CD14-positive monocyte (primary cell): ENCODE data around the gene RGL1. TPM values are rescaled to one million over a fixed set of nuclear protein-coding genes. Genes with fewer than 3 reads are reported as not detected.

Experiments
- DNase-seq, 3 donors: peaks; one replicate each; pipeline ENCODE4 v3.0.0-alpha.2; 2011 to 2022
- H2AFZ ChIP-seq: 2 replicates; pipeline ENCODE4 v1.6.0; 2012; ENCODE audit warnings: mild to moderate bottlenecking, low read depth, low read length, inconsistent platforms; ENCODE audit not compliant: insufficient read depth, poor library complexity, severe bottlenecking
- H3K27ac ChIP-seq, 2 donors: 1 replicate in 1 of 2; 2 replicates in 1 of 2; pipeline ENCODE4 v1.5.1; 2012 to 2013; ENCODE audit warnings: low read length in 2 of 2, control low read depth in 1 of 2, inconsistent platforms in 1 of 2, low read depth in 1 of 2, mild to moderate bottlenecking in 1 of 2
- H3K27me3 ChIP-seq, 2 donors: one replicate each; pipeline versions ENCODE4 v1.6.0 to v1.6.1; 2011 to 2013; ENCODE audit warnings: low read length in 2 of 2; ENCODE audit not compliant: control insufficient read depth in 2 of 2, insufficient read depth in 2 of 2
- H3K36me3 ChIP-seq, 2 donors: replicated peaks in 1 of 2; 1 replicate in 1 of 2; 2 replicates in 1 of 2; pipeline versions ENCODE4 v1.5.1 to v1.6.1; 2012 to 2013; ENCODE audit warnings: low read length in 2 of 2, control low read depth in 1 of 2, inconsistent platforms in 1 of 2, mild to moderate bottlenecking in 1 of 2; ENCODE audit not compliant: insufficient read depth in 2 of 2, control insufficient read depth in 1 of 2
- H3K4me1 ChIP-seq, 2 donors: 1 replicate in 1 of 2; 2 replicates in 1 of 2; pipeline versions ENCODE4 v1.5.1 to v1.6.1; 2012 to 2013; ENCODE audit warnings: low read length in 2 of 2, control low read depth in 1 of 2, inconsistent platforms in 1 of 2, mild to moderate bottlenecking in 1 of 2, moderate library complexity in 1 of 2; ENCODE audit not compliant: insufficient read depth in 2 of 2, control insufficient read depth in 1 of 2
- H3K4me2 ChIP-seq: replicated peaks from 2 replicates; pipeline ENCODE3; 2012; ENCODE audit warnings: low read length, moderate library complexity, mild to moderate bottlenecking; ENCODE audit not compliant: poor library complexity, severe bottlenecking; ENCODE audit errors: extremely low read depth
- H3K4me3 ChIP-seq, 3 experiments: fragments of 200-600 bp in 1 of 3; sonication (generic) in 1 of 3; replicated peaks in 1 of 3; 1 replicate in 2 of 3; 2 replicates in 1 of 3; pipeline ENCODE4 v1.5.1; 2011 to 2013; ENCODE audit warnings: low read length in 3 of 3, mild to moderate bottlenecking in 3 of 3, control low read depth in 2 of 3, low read depth in 2 of 3, inconsistent platforms in 1 of 3, moderate library complexity in 1 of 3
- H3K79me2 ChIP-seq: 2 replicates; pipeline ENCODE4 v1.6.0; 2012; ENCODE audit warnings: mild to moderate bottlenecking, control low read depth, inconsistent platforms, low read length, moderate library complexity; ENCODE audit not compliant: insufficient read depth
- H3K9ac ChIP-seq: 2 replicates; pipeline ENCODE4 v1.6.0; 2017; ENCODE audit warnings: low read length, mild to moderate bottlenecking; ENCODE audit not compliant: insufficient read depth, poor library complexity, severe bottlenecking
- H3K9me3 ChIP-seq, 2 donors: replicated peaks in 1 of 2; 1 replicate in 1 of 2; 2 replicates in 1 of 2; pipeline versions ENCODE4 v1.5.1 to v1.6.1; 2012 to 2013; ENCODE audit warnings: low read length in 2 of 2, control low read depth in 1 of 2; ENCODE audit not compliant: control insufficient read depth in 1 of 2, insufficient read depth in 1 of 2
- H4K20me1 ChIP-seq: 2 replicates; pipeline ENCODE4 v1.6.0; 2012; ENCODE audit warnings: mild to moderate bottlenecking, low read length, control low read depth, moderate library complexity; ENCODE audit not compliant: insufficient read depth
- H3K27ac Mint-ChIP-seq, 7 donors: one replicate each; pipeline ENCODE4 v1.8.0; 2020; ENCODE audit warnings: mild to moderate bottlenecking in 7 of 7, mixed read lengths in 7 of 7, moderate library complexity in 6 of 7, inconsistent platforms in 2 of 7
- H3K27me3 Mint-ChIP-seq, 3 donors: one replicate each; pipeline ENCODE4 v1.8.0; 2021 to 2022; ENCODE audit warnings: low read depth in 3 of 3, mild to moderate bottlenecking in 3 of 3, mixed read lengths in 3 of 3, moderate library complexity in 3 of 3, inconsistent platforms in 1 of 3
- H3K36me3 Mint-ChIP-seq, 2 donors: one replicate each; pipeline ENCODE4 v1.8.0; 2020; ENCODE audit warnings: mixed read lengths in 2 of 2, inconsistent platforms in 1 of 2, mild to moderate bottlenecking in 1 of 2
- H3K4me1 Mint-ChIP-seq: one replicate; pipeline ENCODE4 v1.8.0; 2020; ENCODE audit warnings: mild to moderate bottlenecking, mixed read lengths
- H3K4me3 Mint-ChIP-seq, 2 donors: one replicate each; pipeline ENCODE4 v1.8.0; 2020; ENCODE audit warnings: mild to moderate bottlenecking in 2 of 2, mixed read lengths in 2 of 2, moderate library complexity in 1 of 2
- H3K9me3 Mint-ChIP-seq, 7 donors: one replicate each; pipeline ENCODE4 v1.8.0; 2020 to 2022; ENCODE audit warnings: mixed read lengths in 7 of 7, mild to moderate bottlenecking in 6 of 7, moderate library complexity in 6 of 7, inconsistent platforms in 2 of 7
- WGBS: methylation state at CpG from one replicate; pipeline ENCODE4 v1.1.5; 2013; ENCODE audit warnings: missing lambda C conversion rate; ENCODE audit not compliant: insufficient coverage; 5-methylcytosine and 5-hydroxymethylcytosine counted together
- intact Hi-C, 2 donors: fragments of 100-400 bp; cut with micrococcal nuclease; formaldehyde crosslinking; loops; one replicate each; pipeline versions ENCODE4 v1.15.0 to v1.15.1; 2023
- polyA plus RNA-seq, 3 donors: library from polyadenylated mRNA; depleted of rRNA in 1 of 3; unstranded in 2 of 3; stranded (reverse) in 1 of 3; fragments of 300-500 nt in 2 of 3; fragments of >200 nt in 1 of 3; fragmentation: Illumina TruSeq in 2 of 3; gene quantifications; 1 replicate in 2 of 3; 2 replicates in 1 of 3; pipeline ENCODE4 v1.2.3, GENCODE V29; 2012 to 2021
- TF ChIP-seq, protein P1 (sequence below): fragments of 200-600 bp; IDR thresholded peaks from one replicate; pipeline ENCODE4 v1.8.0; 2022; ENCODE audit warnings: antibody characterized with exemption, mild to moderate bottlenecking

The RGL1 gene
- polyA plus RNA-seq, 3 donors: 1.2 to 3.3 (median 2.0) TPM

DNA sequence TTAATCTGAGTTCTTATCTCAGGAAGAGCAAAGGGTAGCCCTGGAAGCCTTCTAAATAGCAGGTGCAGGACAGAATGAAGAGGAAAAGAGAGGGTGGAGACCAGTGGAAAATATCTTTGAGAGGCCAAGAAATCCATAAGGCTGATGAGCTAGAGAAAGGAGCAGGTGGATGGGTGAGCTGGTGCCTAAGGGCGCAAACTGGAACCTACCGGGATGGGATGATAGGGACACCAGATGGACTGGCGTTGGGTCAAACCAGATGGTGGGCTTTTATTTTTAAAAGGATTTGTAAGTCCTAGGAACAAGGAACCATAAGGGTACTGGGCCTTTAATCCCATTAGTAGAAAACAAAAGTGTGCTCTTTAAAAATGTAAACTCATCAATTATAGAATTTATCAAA, 59.7 kb downstream of the RGL1 start:
- Histone ChIP-seq H2AFZ (no peak overlapping the region), H3K27ac (no peak overlapping the region), H3K9ac (no peak overlapping the region), H3K4me3 (no peak overlapping the region), H4K20me1 (no peaks in the 10 kb centered on the region), H3K9me3 (no peaks in the 10 kb centered on the region), H3K4me2 (no peak overlapping the region), H3K4me1 (no peaks in the 10 kb centered on the region), H3K36me3 (no peaks in the 10 kb centered on the region), H3K27me3 (no peaks in the 10 kb centered on the region), H3K79me2 (no peaks in the 10 kb centered on the region)
- Mint-ChIP-seq H3K27me3 (peaks cover 0 to 5% (median 0%) of the 10 kb centered on the region in 3 donors), H3K27ac (no peak overlapping the region), H3K4me1 (no peaks in the 10 kb centered on the region), H3K36me3 (peaks cover 0 to 4% of the 10 kb centered on the region in 2 donors), H3K9me3 (no peaks in the 10 kb centered on the region), H3K4me3 (no peak overlapping the region)
- TF ChIP-seq, protein P1, sequence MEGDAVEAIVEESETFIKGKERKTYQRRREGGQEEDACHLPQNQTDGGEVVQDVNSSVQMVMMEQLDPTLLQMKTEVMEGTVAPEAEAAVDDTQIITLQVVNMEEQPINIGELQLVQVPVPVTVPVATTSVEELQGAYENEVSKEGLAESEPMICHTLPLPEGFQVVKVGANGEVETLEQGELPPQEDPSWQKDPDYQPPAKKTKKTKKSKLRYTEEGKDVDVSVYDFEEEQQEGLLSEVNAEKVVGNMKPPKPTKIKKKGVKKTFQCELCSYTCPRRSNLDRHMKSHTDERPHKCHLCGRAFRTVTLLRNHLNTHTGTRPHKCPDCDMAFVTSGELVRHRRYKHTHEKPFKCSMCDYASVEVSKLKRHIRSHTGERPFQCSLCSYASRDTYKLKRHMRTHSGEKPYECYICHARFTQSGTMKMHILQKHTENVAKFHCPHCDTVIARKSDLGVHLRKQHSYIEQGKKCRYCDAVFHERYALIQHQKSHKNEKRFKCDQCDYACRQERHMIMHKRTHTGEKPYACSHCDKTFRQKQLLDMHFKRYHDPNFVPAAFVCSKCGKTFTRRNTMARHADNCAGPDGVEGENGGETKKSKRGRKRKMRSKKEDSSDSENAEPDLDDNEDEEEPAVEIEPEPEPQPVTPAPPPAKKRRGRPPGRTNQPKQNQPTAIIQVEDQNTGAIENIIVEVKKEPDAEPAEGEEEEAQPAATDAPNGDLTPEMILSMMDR: no peak
- no peak for DNase-seq
- 100% methylated on average over 2 of the region's 3 CpGs for WGBS
- intact Hi-C loops: no loop called here

DNA sequence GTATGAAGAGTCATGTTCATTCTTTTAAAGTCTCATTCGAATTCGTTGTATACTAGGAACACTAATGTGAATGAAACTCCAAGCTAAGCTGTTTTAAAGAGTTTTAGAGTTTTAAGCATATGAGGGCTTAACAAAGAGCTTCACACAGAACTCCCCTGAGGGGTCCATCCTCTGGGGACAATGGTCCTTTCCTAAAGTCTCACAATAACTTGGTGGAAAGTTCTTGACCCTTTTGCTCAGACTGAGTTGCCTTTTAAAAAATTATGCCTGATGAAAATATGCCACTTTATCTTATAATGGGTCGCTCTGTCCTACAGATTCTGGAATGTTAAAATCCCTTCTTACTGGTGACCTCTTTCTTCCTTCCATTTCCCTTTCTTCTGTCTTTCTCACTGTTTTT, 64.3 kb downstream of the RGL1 start:
- Histone ChIP-seq H3K79me2 (no peaks in the 10 kb centered on the region), H3K9ac (no peak overlapping the region), H3K4me1 (peaks cover 10 to 20% of the 10 kb centered on the region in 2 donors), H2AFZ (no peak overlapping the region), H3K27ac (no peak overlapping the region), H3K36me3 (no peaks in the 10 kb centered on the region), H3K4me3 (no peak overlapping the region), H3K9me3 (no peaks in the 10 kb centered on the region), H3K4me2 (no peak overlapping the region), H3K27me3 (no peaks in the 10 kb centered on the region), H4K20me1 (no peaks in the 10 kb centered on the region)
- H3K27me3 Mint-ChIP-seq: no peaks in the 10 kb centered on the region
- H3K36me3 Mint-ChIP-seq: no peaks in the 10 kb centered on the region
- H3K9me3 Mint-ChIP-seq: no peaks in the 10 kb centered on the region
- H3K27ac Mint-ChIP-seq: no peak overlapping the region
- intact Hi-C loops: no loop called here
- TF ChIP-seq, protein P1: no peak
- DNase-seq: no peak
- 100% methylated on average over 3 of the region's 3 CpGs for WGBS
- H3K4me3 Mint-ChIP-seq: no peak overlapping the region
- H3K4me1 Mint-ChIP-seq: peaks cover 22% of the 10 kb centered on the region
